Pancreas (tissue), 10 donors: ENCODE data around the gene ZNF470. TPM values are rescaled to one million over a fixed set of nuclear protein-coding genes. Genes with fewer than 3 reads are reported as not detected.

Source experiments
- ATAC-seq, 4 donors: fragments of 200-7000 bp; cut with Tn5 transposase; one replicate each; pipeline versions ENCODE4 v1.8.0 to v1.9.1; 2020; ENCODE audit warnings: mild to moderate bottlenecking in 4 of 4, moderate library complexity in 4 of 4
- DNase-seq, 6 donors: peaks; one replicate each; pipeline ENCODE4 v3.0.0-alpha.2; 2020
- FAIRE-seq: peaks from 2 replicates; lab custom pipeline; 2012; peaks lifted over from hg19 to GRCh38; lab: Jason Lieb, UNC
- H3K27ac ChIP-seq, 4 donors: fragments of 200-600 bp; sonication (generic); 1 replicate in 3 of 4; 2 replicates in 1 of 4; pipeline versions ENCODE4 v1.5.0 to v1.8.0; 2020
- H3K27me3 ChIP-seq, 4 donors: fragments of 200-600 bp; one replicate each; pipeline ENCODE4 v1.8.0; 2021
- H3K36me3 ChIP-seq, 3 donors: fragments of 200-600 bp; sonication (generic) in 1 of 3; one replicate each; pipeline versions ENCODE4 v1.5.0 to v1.8.0; 2020 to 2021
- H3K4me1 ChIP-seq, 3 donors: fragments of 200-600 bp; one replicate each; pipeline ENCODE4 v1.8.0; 2021
- H3K4me3 ChIP-seq, 4 donors: fragments of 200-600 bp; sonication (generic) in 2 of 4; one replicate each; pipeline versions ENCODE4 v1.5.0 to v1.8.0; 2020 to 2021
- H3K9me3 ChIP-seq, 4 donors: fragments of 200-600 bp; one replicate each; pipeline ENCODE4 v1.8.0; 2021
- CTCF ChIP-seq, 4 donors: fragments of 200-600 bp; sonication (generic) in 3 of 4; IDR thresholded peaks; one replicate each; pipeline versions ENCODE4 v1.5.0 to v1.8.0; 2021; ENCODE audit warnings: antibody characterized with exemption in 4 of 4
- WGBS, 2 donors: extraction: QIAGEN DNeasy Blood & Tissue Kit; methylation state at CpG; one replicate each; pipeline ENCODE4 v1.1.7; 2013; 5-methylcytosine and 5-hydroxymethylcytosine counted together
- intact Hi-C, 3 donors: fragments of 100-400 bp; cut with DNase I; formaldehyde crosslinking; loops; one replicate each; pipeline versions ENCODE4 v1.11.1 to v1.14.2; 2022
- polyA plus RNA-seq, 2 donors: library from polyadenylated mRNA; stranded (reverse); fragments of 200-250 nt; gene quantifications; one replicate each; pipeline ENCODE4 v1.2.3, GENCODE V29; 2013
- total RNA-seq, 6 donors: library from RNA; stranded (reverse); fragmentation: NEBNext Ultra II Directional in 4 of 6; extraction: Animal tissue kit (Norgen Biotek cat#: 25700) in 4 of 6; gene quantifications; one replicate each; pipeline versions ENCODE4 v1.2.1 to v1.2.4, GENCODE V29; 2021 to 2023
- donor health status: healthy with polysubstance abuse.
- donor health status: DM: no; HTN: no; CAD: no; lungs with moderate emphysema.
- donor health status: DM: no; HTN: no; CAD: no.
- donor health status: control.
- donor health status: control.
- donor health status: Bipolar disorder and iron deficiency.
- donor health status: DM: yes; HTN: yes; CAD: no.
- donor health status: DM: no; HTN: no; CAD: no.
- donor health status: DM: no; HTN: no; CAD: no.
- donor health status: DM: yes; HTN: yes; CAD: no.

The ZNF470 gene
- total and polyA plus RNA-seq, 8 donors: 1.3 to 3.0 (median 1.6) TPM

GRCh38 chr19:56538761-56539263, 28.5 kb upstream of the ZNF470 start, which contains the start of gene ZFP28:
Gene ZFP28, plus strand, starts transcription at chr19:56538948. Its CDS starts 71 bp downstream, at chr19:56539019.
- Histone ChIP-seq H3K4me3 (peak within 1 kb of the TSS; percentile 69 to 92 (median 83)), H3K36me3 (peaks cover 0 to 11% (median 0%) of the 10 kb centered on the region in 3 donors), H3K27me3 (no peaks in the 10 kb centered on the region), H3K27ac (peak within 1 kb of the TSS; percentile 76 to 96 (median 83)), H3K9me3 (peaks cover 0 to 8% (median 0%) of the 10 kb centered on the region in 4 donors), H3K4me1 (peaks cover 0 to 7% (median 0%) of the 10 kb centered on the region in 3 donors)
- no peak for FAIRE-seq
- WGBS, 2 donors: 0 to 1% methylated on average over 44 to 51 of the region's 65 CpGs
- peak in 5 of 6 donors; percentile 79 to 92 (median 87) for DNase-seq
- TF ChIP-seq CTCF (IDR thresholded peaks at IDR 0.05): no peak
- intact Hi-C loops: no loop called here
- peak; percentile 67 to 81 (median 80) for ATAC-seq

DNA sequence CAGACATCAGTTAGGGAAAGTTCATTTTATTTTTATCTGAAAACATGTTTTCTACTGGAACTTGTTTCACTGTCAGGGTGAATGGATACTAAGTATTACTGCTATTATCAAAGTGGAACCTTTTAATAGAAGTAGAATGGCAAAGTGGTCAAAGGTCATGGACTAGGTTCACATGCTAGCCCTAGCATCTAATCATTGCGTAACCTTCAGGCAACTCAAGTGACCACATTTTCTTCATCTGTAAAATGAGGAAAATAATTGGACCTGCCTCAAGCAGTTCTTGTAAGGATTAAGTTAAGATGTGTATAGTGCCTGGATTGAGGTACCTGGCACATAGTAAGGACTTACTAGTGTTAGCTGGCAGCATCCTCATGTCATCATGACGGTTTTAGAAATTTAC, 23.5 kb upstream of the ZNF470 start:
- Histone ChIP-seq H3K36me3 (peaks cover 3 to 25% (median 7%) of the 10 kb centered on the region in 3 donors), H3K9me3 (no peaks in the 10 kb centered on the region), H3K4me3 (no peak overlapping the region), H3K27me3 (no peaks in the 10 kb centered on the region), H3K4me1 (peaks cover 0 to 7% (median 0%) of the 10 kb centered on the region in 3 donors), H3K27ac (no peak overlapping the region)
- WGBS, 2 donors: 95 to 100% methylated on average over 2 of the region's 2 CpGs
- TF ChIP-seq CTCF (IDR thresholded peaks at IDR 0.05): no peak
- no peak for FAIRE-seq
- no peak for DNase-seq
- no peak for ATAC-seq
- intact Hi-C loops: no loop called here

DNA sequence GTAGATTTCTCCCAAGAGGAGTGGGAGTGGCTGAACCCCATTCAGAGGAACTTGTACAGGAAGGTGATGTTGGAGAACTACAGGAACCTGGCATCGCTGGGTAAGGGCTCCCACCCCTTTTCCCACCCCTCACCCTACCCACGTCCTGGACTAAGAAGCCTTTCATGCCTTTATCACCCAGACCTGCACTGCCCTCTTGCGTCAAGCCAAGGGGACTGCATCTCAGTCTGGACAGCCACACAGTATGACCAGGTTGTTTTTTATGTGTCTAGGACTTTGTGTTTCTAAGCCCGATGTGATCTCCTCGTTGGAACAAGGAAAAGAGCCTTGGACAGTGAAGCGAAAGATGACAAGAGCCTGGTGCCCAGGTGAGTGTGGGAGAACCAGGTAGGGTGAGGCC, 19.7 kb upstream of the ZNF470 start:
- intact Hi-C loops: no loop called here

DNA sequence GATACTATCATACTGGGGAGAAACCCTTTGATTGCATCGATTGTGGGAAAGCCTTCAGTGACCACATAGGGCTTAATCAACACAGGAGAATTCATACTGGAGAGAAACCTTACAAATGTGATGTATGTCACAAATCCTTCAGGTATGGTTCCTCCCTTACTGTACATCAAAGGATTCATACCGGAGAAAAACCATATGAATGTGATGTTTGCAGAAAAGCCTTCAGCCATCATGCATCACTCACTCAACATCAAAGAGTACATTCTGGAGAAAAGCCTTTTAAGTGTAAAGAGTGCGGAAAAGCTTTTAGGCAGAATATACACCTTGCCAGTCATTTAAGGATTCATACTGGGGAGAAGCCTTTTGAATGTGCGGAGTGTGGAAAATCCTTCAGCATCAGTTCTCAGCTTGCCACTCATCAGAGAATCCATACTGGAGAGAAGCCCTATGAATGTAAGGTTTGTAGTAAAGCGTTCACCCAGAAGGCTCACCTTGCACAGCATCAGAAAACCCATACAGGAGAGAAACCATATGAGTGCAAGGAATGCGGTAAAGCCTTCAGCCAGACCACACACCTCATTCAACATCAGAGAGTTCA, 12.9 kb upstream of the ZNF470 start:
- Histone ChIP-seq H3K36me3 (peaks cover 4 to 40% (median 22%) of the 10 kb centered on the region in 3 donors), H3K9me3 (peaks cover 0 to 44% (median 7%) of the 10 kb centered on the region in 4 donors), H3K4me1 (no peaks in the 10 kb centered on the region), H3K27me3 (no peaks in the 10 kb centered on the region), H3K27ac (no peak overlapping the region), H3K4me3 (no peak overlapping the region)
- DNase-seq (no peak), FAIRE-seq (no peak), ATAC-seq (no peak)
- intact Hi-C loops: no loop called here
- no peak for TF ChIP-seq CTCF (IDR thresholded peaks at IDR 0.05)
- 81 to 97% methylated on average over 6 of the region's 6 CpGs for WGBS, 2 donors

More for the DNA sequence above, 19.7 kb upstream of the ZNF470 start:
- H3K9me3 ChIP-seq: peaks cover 0 to 7% (median 3%) of the 10 kb centered on the region in 4 donors
- DNase-seq (no peak), FAIRE-seq (no peak), ATAC-seq (no peak)
- no peak overlapping the region for H3K4me3 ChIP-seq
- H3K27ac ChIP-seq: no peak overlapping the region
- 60 to 66% methylated on average over 6 of the region's 6 CpGs for WGBS, 2 donors
- no peaks in the 10 kb centered on the region for H3K27me3 ChIP-seq
- H3K36me3 ChIP-seq: peaks cover 11 to 43% (median 25%) of the 10 kb centered on the region in 3 donors
- TF ChIP-seq CTCF (IDR thresholded peaks at IDR 0.05): no peak
- no peaks in the 10 kb centered on the region for H3K4me1 ChIP-seq

GRCh38 chr19:56562766-56563165, 4.5 kb upstream of the ZNF470 start:
- no peak overlapping the region for H3K27ac ChIP-seq
- H3K9me3 ChIP-seq: peaks cover 0 to 8% (median 1%) of the 10 kb centered on the region in 4 donors
- WGBS, 2 donors: 92 to 98% methylated on average over 2 of the region's 2 CpGs
- H3K4me1 ChIP-seq: no peaks in the 10 kb centered on the region
- no peaks in the 10 kb centered on the region for H3K36me3 ChIP-seq
- no peak for TF ChIP-seq CTCF (IDR thresholded peaks at IDR 0.05)
- DNase-seq: no peak
- intact Hi-C loops: no loop called here
- no peaks in the 10 kb centered on the region for H3K27me3 ChIP-seq
- ATAC-seq: no peak
- no peak for FAIRE-seq
- H3K4me3 ChIP-seq: no peak overlapping the region
